Stimulated activated naive CD8-positive, alpha-beta T cell treated with anti-CD3 and anti-CD28 coated beads, Interleukin-15, Interleukin-2, amounts not matched to agents 100 U/mL and 50 U/mL, for 24 hours (primary cell): Measurements from ENCODE around the gene ALPK1.

Experiments used
- ATAC-seq: fragments of 150-1000 bp; cut with Tn5 transposase; one replicate; pipeline ENCODE4 v1.10.0; 2021
- DNase-seq: peaks from one replicate; pipeline ENCODE4 v3.0.0; 2021

The ALPK1 gene

DNA sequence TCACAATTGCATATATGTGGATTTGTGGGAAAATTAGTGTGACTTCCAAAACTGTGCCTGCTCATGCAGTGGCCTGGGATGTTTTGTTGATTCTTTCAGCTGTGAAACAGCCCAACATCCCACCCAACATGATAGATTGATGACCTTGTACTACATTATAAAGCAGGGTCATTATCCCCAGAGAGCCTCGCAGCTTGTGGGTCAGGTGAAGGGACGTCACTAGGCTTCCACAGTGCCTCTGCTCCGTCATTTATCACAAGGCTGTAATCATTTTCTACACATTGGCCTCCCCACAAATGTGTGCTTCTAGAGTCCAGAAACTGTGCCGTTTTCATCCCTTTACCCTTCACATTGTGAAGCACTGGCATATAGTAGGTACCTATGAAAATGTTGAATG is 31.6 kb downstream of the ALPK1 start:
- no peak for ATAC-seq

DNA sequence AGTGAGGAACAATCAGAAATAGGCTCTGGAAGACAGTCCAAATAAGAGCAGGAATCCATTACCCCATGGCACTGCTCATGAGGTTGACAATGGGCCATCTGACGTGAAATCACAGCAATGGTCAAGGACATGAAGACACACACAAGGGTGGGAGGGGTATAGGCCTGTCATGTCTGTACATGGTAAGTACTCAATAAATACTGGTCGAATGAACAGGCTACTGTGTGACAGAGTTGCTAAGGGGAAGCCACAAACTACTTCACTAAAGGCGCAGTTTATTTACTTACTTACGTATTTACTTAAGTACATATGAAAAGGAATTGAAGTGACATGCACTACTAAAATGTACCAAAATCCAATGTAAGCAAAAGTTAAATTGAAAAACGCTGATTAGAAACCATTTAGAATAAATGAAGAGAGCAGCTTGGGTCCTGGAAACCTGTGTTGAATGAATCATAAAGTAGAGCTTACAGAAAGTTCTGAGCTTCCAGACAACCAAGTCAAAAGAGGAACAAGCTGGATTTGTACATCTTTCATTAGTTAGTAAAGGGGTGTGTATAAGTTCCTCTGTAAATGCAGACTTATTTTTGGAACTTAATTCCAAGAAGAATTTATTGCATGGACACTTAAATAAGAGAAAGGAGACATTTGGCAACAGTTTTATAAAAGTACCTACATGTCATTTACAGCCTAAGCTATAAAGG is 32.7 kb downstream of the ALPK1 start:
- ATAC-seq = no peak

More for the DNA sequence above, 31.6 kb downstream of the ALPK1 start:
- DNase-seq = no peak

DNA sequence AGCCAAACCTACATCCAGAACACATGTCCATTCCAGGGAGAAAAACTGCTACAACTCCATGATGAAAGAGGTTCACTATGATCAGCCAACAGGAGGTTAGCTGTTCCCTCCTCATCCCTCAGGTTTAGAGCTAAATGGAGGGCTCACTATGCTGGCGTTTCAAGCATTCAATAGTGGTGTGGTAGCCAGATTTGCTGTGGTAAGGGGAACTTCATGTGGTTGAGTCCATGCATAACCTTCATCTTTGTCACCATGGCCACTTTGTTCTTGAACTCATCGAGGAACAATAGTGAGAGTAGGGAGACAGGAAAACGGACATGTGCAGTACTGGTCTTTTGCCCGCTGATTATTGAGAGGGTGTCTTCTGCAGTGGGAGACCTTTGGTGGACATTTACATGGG is 33.8 kb downstream of the ALPK1 start:
- DNase-seq (no peak), ATAC-seq (no peak)

More for the DNA sequence above, 32.7 kb downstream of the ALPK1 start:
- DNase-seq = no peak

DNA sequence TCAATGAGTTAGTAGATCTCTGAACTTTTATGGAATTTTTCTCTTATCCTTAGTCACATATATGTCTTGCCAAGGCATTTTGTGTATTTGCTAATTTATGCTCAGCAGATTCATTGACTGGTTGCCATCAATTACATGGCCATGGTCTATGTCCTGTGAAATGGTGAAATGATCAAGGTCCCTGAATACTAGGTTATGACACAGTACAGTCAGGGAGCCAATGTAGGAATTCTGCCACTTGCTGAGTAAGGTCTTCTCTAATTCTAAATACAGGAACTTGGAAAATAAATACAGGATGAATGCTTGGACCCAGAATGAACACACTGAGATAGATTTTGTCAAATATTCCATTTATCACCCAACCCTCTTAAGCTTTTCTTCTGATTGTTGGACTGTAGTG is 35.2 kb downstream of the ALPK1 start:
- ATAC-seq (no peak), DNase-seq (no peak)

DNA sequence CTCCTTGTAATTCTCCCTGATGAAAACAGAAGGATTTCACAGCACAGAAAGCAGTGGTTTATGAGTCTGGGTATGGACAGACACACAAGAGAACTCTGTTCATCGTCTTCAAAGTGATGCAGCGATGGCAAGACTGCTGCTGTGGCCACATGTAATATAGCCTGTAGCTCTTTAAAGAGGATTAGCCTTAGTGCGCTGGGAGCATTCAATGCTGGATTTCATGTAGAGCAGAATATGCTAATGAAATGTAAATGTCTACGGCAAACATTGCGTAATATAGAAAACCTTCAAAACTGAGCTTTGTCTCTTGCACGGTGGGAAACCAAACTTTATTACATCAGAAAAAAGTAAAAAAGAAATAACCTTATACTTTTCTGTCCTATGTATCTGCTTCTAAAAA is 42.9 kb downstream of the ALPK1 start:
- no peak for ATAC-seq
- no peak for DNase-seq

DNA sequence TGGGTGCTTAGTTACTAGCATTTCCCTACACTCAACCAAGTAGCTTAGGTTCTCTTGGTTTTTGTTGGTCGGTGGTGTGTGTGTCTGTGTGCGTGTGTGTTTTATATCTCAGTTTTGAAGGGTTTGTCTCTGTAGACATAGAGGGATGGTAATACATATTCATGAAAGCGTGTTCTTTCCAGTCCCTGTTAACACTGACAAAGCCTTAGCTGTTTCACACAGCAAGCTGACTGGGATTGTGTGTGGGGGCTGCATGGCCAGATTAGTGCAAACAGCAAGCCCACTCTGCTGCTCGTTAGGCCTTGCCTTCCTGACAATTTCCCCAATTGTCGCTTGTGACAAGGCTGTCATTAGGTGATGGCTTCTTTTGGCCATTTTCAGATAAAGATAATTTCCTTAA is 43.9 kb downstream of the ALPK1 start:
- DNase-seq = no peak
- no peak for ATAC-seq

DNA sequence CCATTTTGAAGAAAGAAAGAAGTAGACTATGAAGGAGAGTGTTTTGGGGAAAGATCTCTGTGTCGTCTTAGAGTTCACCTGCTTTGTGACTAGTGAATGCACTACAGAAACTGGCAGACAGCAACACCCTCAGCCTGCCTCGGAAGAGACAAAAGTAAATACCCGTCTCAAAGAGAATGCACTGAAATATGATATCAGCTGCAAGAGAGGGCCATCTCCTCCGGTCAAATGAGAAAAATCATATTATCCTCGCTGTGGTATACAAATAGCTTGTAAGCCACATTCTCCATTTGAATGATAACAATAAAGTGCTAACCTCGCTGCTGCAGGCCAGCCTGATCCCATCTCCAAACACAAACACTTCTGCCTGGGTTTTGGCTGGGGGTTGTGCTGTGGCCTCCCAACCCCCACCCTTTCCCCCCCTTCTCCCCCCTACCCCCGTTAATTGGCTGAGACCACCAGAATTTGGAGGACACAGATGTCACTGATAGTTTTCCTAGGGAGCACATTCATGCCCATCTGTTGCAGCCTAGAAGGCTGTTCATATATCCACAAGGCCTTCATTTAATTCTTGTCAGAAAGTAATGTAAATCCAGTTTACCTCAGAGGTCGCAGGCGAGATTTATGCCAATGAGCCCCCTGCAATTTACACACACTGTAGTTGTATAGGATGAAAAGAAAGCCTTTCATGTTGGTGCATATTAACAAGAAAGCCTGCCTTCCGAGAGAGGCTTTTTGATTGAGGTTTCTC is 46.3 kb downstream of the ALPK1 start:
- ATAC-seq (no peak), DNase-seq (no peak)

DNA sequence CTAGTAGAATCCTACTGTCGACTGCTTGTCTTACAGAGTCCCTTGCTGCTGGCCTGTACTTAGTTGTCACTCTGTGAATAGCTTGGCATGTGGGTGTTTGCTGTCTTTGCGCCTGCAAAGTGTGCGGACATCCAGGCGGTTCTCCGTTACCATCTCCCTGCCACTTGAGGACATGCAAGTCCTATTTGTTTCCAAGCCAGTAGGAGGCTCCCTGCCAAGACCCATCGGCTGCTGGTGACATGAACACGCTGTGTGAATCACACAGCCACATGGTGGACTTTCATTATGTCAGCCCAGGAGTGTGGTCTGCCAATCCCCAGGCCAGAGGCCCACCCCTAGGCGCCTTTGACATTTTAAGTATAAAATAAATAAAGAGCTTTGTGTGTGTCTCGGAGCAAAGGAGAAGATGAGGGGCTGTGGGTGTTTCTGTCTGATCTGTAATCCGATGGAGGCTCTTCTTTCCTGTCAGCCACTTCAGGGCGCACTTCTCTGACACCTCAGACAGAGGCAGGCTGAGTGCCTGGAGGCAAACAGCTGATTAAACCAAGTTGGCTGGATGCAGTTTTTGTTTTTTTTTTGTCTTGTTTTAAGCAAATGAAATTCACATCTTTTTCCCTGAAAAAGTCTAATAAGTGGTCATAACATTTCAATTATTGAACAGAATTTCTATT is 51.5 kb downstream of the ALPK1 start:
- DNase-seq (no peak), ATAC-seq (no peak)

DNA sequence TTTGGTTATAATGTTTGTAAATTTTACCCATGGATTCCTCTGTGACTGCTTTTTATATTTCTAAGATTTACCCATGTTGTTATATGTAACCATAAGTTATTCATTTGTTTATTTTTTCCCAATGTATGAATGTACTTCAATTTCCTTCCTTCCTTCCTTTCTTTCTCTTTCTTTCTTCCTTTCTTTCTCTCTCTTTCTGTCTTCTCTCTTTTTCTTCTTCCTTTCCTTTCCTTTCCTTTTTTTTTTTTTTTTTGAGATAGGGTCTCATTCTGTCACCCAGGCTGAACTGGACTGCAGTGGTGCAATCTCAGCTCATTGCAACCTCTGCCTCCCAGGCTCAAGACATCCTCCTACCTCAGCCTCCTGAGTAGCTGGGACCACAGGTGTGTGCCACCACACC is 55.6 kb downstream of the ALPK1 start:
- no peak for DNase-seq
- no peak for ATAC-seq

DNA sequence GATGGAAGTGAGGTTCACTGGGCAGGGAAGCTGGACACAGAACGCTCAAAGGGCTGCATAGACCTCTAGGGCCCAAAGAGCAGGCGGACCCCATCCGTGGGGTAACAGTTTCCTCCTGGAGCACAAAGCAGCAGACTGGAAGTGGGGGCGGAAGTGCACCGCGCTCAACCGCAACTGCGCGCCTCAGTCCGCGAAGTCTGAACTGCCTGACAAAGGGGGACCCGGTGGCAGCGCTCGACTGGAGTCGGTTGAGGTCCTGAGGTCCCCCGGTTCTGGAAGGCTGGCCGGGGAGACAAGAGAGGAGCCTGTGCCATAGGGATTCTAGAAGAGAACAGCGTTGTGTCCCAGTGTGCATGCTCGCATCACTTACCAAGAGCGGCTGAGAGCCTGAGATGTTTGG is 58.5 kb downstream of the ALPK1 start:
- ATAC-seq = no peak

DNA sequence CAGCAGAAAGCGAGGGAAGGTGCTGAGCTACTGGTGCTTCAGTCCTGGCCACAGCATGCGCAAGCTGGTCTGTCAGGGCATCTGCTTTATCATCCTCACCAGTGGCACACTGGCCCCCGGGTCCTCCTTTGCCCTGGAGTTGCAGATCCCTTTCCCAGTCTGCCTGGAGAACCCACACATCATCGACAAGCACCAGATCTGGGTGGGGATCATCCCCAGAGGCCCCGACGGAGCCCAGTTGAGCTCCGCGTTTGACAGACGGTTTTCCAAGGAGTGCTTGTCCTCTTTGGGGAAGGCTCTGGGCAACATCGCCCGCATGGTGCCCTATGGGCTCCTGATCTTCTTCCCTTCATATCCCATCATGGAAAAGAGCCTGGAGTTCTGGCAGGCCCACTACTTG is 60.3 kb downstream of the ALPK1 start:
- DNase-seq (no peak), ATAC-seq (no peak)

More for the DNA sequence above, 58.5 kb downstream of the ALPK1 start:
- DNase-seq = no peak

DNA sequence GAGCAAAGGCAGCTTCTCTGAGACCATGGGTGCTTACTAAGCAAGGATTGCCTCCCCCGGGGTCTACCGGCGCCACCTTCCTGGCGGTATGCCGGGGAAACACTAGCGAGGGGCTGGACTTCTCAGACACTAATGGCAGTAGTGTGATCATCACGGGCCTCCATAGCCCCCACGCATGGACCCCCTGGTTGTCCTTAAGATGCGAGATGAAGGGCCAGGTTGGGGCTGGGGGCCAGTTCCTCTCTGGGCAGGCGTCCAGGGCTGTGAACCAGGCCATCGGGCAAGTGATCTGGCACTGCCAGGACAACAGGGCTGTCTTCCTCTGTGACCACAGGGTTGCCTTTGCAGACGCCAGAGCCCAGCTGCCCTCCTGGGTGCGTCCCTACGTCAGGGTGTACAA is 60.7 kb downstream of the ALPK1 start:
- ATAC-seq (no peak), DNase-seq (no peak)

DNA sequence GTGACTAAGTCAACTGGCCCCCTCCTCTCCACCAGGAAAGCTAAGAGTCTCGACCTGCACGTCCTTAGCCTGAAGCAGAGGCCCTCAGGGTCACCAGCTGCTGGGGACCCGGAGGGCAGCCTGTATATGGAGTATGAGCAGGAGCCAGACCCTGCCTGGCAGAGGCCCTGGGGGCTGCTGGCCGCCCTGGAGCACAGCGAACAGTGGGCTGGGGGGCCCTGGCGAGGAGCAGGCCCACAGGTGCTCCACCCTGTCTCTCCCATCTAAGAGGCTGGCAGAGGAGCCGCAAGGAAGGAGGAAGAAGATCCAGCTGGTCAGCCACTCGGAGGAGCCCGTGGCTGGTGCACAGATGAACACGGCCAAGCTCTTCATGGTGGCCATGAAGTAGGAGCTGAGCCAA is 61.2 kb downstream of the ALPK1 start:
- DNase-seq (no peak), ATAC-seq (no peak)

DNA sequence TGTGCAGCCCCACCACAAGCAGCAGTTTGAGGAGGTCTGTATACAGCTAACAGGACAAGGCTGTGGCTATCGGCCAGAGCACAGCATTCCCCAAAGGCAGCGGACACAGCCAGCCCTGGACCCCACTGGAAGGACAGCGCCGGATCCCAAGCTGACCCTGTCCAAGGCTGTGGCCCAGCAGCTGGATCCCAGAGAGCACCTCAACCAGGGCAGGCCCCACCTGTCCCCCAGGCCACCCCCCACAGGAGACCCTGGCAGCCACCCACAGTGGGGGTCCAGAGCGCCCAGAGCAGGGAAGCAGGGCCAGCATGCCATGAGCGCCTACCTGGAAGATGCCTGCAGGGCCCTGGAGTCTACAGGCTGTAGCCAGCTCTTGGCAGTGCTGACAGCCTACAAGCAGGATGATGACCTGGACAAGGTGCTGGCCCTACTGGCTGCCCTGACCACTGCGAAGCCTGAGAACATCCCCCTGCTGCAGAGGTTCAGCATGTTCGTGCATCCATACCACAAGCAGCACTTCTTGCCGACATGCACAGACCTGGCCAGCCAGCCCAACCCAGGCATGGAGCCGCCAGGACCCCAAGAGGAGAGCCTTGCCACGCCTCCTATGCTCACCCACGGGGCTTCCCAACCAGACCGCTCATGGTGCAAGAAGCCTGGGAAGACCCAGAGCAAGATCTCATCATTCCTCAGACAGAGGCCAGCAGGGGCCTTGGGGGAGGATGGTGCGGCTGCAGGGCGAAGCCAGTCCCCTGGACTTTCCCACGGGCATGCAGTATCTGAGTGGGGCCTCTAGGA is 62.0 kb downstream of the ALPK1 start:
- ATAC-seq = no peak
- DNase-seq = no peak

DNA sequence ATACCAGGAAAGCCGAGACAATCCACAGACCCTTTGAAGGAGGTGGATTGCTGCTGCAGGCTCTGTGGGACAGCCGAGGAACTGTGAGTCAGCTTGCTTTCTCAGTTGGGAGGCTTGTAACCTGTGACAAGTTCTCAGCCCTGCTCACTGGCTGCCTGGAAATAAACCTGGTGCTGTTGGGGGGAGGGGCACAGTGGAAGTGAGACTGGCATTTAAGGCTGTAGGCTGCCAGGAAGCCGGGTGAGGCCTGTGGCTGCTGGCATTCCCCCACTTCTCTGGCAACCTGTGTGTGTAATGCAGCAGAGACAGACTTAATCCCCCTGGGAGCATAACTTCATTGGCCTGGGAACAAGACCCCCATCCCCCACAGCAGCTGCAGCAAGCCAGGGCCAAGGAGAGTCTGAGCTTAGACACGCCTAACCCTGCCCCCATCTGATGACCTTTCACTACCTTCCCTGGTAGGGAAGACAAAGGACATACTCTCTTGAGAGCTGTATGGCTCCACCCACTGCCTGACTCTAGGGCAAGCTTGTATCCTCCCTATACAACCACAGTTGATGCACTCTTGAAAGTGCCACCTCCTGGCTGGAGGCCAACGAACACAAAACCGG is 64.1 kb downstream of the ALPK1 start:
- DNase-seq = peak; percentile 21
- ATAC-seq = peak; percentile 65

DNA sequence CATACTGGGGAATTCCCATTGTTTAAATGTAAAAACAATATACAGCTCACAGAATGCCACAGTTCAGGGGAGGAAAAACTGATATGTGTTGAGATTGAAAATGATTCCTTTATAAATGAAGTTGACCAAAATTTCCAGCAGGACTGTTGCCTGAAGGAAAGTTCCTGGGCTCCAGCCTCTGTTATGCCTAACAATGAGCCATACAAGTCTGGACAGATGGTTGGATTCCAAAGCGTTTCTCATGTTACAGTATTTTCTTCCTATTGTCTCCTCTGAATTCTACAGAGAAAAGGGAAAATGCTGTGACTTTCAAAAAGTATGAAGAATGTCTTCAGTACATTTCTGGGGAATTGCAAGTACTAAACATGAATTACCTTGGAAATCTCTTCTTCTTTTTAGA is 73.3 kb downstream of the ALPK1 start:
- ATAC-seq (no peak), DNase-seq (no peak)

DNA sequence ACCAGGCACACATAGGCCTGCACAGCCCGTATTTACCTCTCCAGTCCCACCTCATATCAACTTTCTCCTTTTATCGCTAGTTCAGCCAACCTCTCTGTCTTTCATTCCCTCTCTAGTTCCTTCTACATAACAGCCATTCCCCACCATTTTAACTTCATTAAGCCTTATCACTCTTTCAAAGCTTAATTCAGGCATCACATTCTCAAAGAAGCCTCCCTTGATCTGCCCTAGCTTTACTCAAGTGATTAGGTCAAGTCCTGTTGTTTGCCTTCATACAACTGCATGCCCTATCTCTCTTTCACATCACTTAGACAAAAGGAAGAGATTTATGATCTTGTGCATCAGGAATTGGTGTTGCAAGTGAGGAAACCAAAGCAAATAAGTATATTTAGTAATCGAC is 74.2 kb downstream of the ALPK1 start:
- ATAC-seq = no peak

DNA sequence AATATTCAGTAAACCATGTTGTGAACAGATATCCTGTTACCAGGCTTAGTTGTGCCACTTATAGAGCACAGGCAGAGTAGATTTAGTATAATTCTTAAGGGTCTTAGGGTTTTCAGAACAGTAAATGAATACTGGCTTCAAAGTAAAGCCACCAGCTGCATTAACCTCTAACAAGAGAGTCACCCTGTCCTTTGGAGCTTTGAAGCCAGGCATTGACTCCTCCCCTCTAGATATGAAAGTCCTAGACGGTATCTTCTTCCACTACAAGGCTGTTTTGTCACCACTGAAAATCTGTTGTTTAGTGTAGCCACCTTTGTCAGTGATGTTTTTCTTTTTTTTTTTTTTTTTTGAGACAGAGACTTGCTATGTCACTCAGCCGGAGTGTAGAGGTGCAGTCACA is 77.7 kb downstream of the ALPK1 start:
- DNase-seq (no peak), ATAC-seq (no peak)

More for the DNA sequence above, 74.2 kb downstream of the ALPK1 start:
- no peak for DNase-seq

DNA sequence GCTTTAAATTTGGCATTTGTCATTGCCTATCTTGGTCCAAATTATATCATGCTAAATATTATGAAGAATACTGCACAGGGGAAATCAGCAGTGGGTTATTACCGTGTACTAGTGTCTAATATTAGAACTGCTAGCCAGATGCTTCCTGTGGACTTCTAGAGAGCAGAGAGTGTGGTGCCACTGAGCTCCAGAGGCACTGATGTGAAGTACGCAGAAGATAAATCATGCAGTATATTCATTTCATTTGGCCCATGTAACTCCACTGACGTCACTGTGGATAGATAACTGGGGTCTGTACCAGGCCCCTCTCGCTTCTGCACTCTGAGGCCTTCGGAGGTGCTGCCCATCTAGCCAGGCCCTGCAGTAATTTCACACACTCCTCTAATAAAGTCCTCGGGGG is 80.0 kb downstream of the ALPK1 start:
- DNase-seq (no peak), ATAC-seq (no peak)

DNA sequence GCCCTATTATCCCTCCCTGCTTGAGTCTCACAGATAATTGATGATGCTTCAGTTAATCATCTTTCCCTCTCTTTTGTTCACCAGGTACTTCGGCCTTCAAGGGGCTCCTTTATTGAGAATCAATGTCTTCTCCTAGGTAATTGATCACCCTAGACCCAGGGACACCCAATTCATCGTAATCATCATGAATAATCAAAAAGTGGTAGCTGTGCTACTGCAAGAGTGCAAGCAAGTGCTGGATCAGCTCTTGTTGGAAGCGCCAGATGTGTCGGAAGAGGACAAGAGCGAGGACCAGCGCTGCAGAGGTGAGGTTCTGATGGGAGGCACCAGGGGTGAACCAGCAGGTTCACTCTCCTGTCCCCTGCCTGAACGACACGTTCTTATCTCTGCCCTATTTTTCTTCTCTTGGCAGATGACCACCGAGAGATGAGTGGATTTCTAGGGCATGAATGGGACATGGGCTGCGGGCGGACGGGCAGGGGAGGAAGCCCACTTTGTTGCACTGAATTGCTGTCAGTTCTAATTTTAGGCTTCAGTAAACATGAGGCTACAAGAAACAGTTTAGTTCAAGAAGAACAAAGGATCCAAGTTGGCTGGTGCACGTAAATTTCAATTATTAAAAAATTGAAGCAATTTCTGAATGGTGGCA is 80.5 kb downstream of the ALPK1 start:
- DNase-seq (no peak), ATAC-seq (no peak)

DNA sequence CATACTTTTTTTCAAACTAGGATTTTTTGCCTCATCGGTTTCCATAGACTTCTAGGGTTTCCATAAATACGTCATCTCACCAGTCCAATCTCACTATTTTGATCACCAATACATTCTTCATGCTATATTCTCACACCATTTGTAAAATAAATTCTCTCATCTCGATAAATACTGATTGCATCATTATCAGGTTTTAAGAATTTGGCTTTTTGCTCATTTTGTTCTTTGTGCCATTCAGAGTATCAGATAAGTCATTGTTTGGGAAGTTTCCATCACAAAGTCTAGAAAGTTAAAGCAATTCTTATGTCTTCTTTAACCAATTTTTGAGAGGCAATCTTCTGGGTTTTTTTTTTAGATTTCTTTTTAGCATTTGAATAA is 81.1 kb downstream of the ALPK1 start:
- DNase-seq (no peak), ATAC-seq (no peak)

DNA sequence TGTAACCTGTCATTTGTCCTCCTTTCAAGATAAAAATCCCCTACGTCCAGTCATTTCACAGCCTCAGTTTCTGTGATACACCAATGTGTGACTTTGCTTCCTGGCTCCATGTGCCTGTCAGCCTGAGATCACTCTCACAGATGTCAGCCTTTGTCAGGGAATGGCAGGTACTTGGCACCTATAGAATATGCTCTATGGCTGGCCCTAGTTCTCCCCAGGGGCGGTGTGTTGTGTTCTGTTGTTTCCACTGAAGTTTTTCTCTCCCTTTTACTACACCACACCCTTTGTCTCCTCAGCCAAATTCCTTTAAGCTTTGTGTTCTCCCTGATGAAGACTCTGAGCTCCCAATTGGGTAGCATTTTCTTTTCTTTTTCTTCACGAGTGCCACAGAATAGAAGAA is 81.7 kb downstream of the ALPK1 start:
- ATAC-seq (no peak), DNase-seq (no peak)
